IPS-NIHi7 (cell line): Measurements from ENCODE around the gene SYVN1.

Experiments used
- DNase-seq: peaks from one replicate; pipeline ENCODE4 v3.0.0; 2012; ENCODE audit warnings: mixed read lengths; ENCODE audit errors: extremely low spot score

SYVN1 gene

DNA sequence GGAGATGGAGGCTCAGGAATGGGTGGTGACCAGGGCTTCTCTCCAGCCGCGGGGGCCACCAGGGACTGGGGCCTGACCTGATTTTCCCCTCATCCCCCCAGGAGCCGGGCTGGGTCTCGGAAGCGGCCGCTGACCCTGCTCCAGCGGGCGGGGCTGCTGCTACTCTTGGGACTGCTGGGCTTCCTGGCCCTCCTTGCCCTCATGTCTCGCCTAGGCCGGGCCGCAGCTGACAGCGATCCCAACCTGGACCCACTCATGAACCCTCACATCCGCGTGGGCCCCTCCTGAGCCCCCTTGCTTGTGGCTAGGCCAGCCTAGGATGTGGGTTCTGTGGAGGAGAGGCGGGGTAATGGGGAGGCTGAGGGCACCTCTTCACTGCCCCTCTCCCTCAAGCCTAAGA lies 46.5 kb downstream of the SYVN1 start:
- DNase-seq, result no peak

DNA sequence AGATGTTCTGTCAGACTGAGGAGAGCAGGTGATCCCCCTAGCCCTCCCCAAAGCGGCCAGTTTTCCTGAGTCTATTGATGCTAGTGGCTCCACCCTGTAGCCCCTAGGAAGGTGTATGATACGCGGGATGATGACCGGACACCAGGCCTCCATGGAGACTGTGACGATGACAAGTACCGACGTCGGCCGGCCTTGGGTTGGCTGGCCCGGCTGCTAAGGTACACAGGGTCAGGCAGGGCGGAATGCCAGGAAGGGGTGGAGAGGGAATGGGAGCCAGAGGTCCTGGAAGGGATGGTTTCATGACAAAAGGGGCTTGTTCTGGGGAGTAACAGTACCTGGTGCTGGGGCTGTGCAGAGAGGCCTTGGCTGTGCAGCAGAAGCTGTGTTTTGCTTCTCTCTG lies 47.1 kb downstream of the SYVN1 start:
- DNase-seq, result no peak

DNA sequence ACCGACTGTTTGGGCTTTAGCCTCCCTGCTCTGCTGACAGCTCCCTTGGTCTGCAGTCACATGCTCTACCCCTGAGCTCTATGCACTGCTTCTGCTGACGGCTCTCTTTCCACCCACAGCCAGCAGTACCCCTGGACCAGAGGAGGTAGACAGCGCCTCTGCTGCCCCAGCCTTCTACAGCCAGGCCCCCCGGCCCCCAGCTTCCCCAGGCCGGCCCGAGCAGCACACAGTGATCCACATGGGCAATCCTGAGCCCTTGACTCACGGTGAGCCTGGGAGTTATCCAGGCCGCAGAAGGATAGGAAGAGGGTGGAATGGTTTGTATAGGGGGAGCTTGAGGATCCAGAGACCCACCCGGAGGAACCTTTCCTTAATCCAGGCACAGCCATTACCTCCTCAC lies 47.5 kb downstream of the SYVN1 start:
- DNase-seq, result no peak

DNA sequence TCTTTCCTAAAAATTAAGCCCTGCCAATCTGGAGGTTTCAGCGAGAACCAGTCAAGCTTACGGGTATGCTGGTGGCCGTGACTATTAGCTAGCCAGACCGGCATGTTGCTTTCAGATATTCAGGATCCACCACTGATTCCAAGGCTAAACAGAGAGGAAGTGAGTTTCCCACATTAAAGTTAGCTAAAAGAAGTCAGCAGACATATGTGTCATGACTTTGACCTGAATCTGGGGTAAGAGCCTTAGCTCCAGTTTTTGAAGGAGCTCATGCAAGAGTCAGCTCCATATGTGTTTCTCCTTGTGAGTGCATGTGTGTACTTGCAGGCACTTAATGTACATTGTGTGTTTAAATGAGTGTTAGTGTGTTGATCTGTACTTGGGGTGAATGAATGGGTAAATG lies 48.9 kb downstream of the SYVN1 start:
- no peak for DNase-seq

DNA sequence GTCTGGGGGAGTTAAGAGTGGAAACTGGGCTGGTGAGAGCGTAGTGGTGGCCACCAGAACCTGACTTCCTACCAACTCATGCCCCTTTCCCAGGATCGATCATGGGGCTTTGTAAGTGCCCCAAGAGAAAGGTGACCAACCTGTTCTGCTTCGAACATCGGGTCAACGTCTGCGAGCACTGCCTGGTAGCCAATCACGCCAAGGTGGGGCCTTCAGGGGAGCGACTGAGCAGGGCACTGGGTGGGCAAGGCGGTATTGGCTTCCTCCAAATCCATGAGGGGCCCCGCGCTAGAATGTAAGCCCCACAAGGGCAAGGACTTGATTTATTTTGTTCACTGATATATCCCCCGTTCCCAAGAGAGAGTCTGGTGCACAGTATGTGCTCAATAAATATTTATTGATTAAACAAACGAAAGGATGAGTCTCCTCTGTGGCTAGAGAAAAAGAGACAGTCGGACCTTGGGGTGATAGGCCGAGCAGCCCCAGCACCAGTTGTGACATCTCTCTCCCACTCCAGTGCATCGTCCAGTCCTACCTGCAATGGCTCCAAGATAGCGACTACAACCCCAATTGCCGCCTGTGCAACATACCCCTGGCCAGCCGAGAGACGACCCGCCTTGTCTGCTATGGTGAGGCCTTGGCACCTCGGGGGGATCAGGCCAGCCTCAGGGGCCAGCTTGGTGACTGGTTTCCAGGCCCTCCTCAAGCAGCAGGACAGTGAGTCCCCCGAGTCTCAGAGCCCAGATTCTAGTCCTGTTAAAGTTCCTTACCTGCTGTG lies 49.5 kb downstream of the SYVN1 start:
- DNase-seq, result no peak

DNA sequence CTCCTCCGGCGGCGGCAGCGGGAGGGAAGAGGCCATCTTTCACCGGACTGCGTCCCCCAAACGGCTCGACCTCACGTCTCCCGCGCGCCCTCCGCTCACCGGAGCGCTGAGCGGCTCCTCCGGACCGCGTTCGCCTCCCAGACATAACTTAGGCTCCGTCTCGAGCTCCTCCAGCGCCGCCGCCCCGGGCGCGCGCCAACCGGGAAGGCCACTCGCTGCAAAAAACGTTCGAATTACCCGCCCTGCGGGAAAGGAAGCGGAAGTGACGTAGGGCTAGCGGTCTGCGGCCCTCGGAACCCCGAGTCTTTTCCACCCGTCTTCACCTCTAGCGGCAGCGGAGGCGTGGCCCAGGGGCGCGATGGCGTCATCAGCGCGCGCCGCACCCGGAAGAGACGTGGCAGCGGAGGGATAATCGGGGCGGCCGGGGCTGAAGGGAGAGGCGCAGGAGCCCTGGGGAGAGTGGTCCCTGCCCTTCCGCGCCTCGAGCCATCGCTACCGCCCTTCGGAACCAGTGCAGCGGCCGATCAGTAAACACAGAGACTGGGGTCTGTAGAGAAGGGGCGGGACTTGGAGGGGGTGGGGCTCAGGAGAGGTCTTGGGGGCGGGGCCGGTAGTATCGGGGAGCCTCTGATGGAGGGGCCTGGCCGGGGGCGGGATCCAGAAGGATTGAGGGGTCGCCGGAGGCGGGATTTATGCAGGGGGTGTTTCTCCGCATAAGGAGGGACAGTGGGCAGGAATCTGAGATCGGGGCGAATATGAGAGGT lies 50.3 kb downstream of the SYVN1 start, which contains the start of the genes CDCA5 and ZFPL1:
CDCA5 (minus strand) TSS at position 207 of the 764 bp plus-strand sequence; CDS start at position 145, 62 bp downstream.
ZFPL1 (plus strand) TSS at position 389 of the 764 bp plus-strand sequence. CDS start 477 bp downstream, outside the sequence.
- peak; percentile 99 for DNase-seq

DNA sequence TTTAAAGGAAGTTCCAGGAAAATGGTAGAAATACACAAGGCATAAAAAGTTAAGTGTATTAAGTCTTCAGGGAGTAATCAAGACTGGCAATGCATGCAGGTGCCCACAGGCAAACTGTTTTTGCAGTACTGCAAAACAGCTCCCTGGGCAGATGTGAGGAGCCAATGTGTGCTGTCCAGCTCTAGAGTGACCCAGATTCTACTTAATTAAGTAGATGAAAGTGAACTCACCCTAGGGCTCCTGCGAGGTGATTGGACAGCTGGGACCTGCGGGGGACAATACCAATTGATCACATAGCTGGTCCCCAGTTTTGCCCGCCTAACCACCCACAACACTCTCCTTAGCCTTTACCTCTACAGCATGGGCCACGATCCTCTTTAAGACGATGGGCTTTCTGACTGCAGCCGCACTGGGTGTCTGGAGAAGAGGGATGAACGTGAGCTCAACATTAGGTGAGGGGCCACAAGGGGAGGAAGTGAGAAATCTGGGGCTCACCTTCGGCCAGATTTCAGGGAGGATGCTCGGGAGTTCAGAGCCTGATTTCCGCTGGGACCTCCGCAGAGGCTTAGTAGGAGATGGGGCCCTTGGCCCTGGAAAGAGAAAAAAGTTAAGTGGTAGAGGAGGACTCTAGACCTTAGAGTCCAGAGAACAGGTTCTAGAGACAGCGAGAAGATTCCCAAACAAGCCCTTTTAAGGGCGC lies 51.0 kb downstream of the SYVN1 start:
- no peak for DNase-seq

DNA sequence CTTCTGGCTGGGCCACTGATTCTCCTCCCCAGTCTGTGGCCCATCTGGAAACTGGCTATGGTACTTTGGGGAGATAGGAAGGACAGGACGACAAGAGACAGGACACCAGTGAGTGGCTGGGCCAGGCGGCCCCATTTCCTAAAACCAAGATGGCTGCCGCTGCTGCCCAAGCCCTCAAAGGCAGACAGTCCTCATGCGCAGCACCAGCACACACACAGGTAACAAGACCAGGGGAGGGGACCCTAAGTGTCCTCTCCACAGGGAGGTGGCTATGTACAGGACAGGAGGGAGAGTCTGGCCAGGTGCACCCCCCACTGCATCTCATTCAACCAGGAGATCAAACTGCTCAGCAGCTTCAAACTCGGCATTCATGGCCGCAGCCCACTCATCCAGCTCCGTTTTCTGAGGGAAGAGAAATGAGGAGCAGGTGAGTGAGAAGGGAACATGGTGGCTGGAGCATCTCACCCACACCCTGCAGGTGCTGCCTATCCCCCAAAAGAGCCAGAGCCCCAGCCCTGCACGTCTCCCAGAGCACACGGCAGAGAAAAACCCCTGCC lies 55.5 kb downstream of the SYVN1 start:
- DNase-seq, result no peak

DNA sequence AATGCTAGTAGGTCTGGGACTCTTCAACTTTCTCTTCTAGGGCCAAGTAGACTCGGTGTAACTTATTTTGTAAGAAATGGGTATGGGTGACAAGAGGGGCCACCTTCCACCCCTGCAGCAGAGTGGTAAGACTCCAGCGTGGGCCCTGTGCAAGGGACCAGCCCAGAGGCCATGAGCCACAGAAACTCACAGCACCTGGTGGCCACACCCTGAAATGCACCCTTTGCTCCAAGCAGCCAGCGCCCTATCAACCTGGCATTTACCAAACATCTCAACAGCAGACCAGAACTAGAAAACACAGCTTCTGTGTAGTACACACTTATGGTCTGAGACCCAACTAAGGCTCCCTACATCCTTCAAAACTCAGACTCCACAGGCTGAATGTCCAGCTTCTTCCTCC lies 56.2 kb downstream of the SYVN1 start:
- DNase-seq, result peak; percentile 76

DNA sequence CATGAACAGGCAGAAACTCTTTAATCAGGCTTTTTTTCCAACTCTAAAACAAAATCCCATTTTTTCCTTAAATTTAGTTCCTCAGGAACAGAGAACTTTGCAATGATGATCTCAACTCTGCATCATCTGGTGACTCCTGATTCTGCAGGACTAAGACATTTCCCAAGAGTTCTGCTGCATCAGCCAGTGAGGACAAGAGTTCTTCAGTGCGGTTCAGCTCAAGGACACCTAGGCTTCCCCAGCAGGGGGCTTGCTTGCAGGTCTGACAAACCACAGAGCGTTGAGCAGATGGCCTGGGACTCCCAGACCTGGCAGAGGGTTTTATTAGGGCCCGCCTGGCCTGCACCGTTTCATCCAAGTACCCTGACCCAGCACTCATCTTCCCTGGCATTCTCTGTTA lies 56.9 kb downstream of the SYVN1 start:
- peak; percentile 8 for DNase-seq
